ENCODE results near the gene BST1. TPM values are rescaled to one million over a fixed set of nuclear protein-coding genes. Genes with fewer than 3 reads are reported as not detected.
A peak's percentile ranks its signal among the peaks of the same experiment; 100 is the strongest.

BST1 gene
- polyA plus RNA-seq, 3 donors: 140 to 297 (median 266) TPM

DNA sequence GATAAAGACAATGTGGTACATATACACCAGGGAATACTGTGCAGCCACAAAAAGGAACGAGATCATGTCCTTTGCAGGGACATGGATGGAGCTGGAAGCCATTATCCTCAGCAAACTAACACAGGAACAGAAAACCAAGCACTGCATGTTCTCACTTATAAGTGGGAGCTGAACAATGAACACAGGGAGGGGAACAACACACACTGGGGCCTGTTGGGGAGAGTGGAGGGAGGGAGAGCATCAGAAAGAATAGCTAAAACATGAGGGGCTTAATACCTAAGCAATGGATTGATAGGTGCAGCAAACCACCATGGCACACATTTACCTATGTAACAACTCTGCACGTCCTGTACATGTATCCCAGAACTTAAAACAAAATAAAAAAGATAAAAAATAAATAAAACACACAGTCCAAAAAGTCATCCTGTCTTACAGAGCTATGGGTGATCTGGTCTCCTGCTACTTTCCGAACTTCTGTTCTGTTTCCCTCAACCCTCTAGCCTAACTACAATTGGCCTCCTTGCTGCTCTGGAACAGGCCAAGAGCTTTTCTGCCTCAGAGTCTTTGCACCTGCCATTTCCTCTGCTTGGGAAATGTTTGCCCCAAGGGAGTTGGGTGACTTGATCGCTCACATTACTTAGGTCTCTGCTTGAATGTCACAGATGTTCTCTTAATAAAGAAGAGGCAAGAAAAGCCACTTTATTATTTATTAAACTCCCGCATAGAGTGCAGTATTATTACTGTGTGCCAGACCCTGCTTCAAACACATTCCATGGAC lies 74.2 kb downstream of the BST1 start:
- Mint-ChIP-seq H3K27me3 (ENCODE audit: low read depth in 3 of 3) (peaks cover 8 to 20% (median 10%) of the 10 kb centered on the region in 3 donors), H3K27ac (no peak overlapping the region), H3K4me3 (no peak overlapping the region), H3K9me3 (peaks cover 0 to 1% (median 0%) of the 10 kb centered on the region in 7 donors), H3K4me1 (peaks cover 46% of the 10 kb centered on the region), H3K36me3 (peaks cover 15 to 26% of the 10 kb centered on the region in 2 donors)
- H3K27me3 ChIP-seq (ENCODE audit: control insufficient read depth in 2 of 2, insufficient read depth in 2 of 2, low read length in 2 of 2): no peaks in the 10 kb centered on the region
- H3K4me1 ChIP-seq (ENCODE audit: control insufficient read depth in 1 of 2, insufficient read depth in 2 of 2, low read length in 2 of 2): peaks cover 36 to 43% of the 10 kb centered on the region in 2 donors
- no peak overlapping the region for H2AFZ ChIP-seq (ENCODE audit: insufficient read depth, low read depth, low read length, poor library complexity, severe bottlenecking)
- no peak overlapping the region for H3K27ac ChIP-seq (ENCODE audit: low read depth in 1 of 2, low read length in 2 of 2)
- WGBS (ENCODE audit: insufficient coverage): 100% methylated on average over 1 of the region's 5 CpGs
- no peak overlapping the region for H3K4me3 ChIP-seq (replicated peaks in 1 of 3; ENCODE audit: low read depth in 2 of 3, low read length in 3 of 3)
- no peak overlapping the region for H3K9ac ChIP-seq (ENCODE audit: insufficient read depth, low read length, poor library complexity, severe bottlenecking)
- TF ChIP-seq, protein P1, sequence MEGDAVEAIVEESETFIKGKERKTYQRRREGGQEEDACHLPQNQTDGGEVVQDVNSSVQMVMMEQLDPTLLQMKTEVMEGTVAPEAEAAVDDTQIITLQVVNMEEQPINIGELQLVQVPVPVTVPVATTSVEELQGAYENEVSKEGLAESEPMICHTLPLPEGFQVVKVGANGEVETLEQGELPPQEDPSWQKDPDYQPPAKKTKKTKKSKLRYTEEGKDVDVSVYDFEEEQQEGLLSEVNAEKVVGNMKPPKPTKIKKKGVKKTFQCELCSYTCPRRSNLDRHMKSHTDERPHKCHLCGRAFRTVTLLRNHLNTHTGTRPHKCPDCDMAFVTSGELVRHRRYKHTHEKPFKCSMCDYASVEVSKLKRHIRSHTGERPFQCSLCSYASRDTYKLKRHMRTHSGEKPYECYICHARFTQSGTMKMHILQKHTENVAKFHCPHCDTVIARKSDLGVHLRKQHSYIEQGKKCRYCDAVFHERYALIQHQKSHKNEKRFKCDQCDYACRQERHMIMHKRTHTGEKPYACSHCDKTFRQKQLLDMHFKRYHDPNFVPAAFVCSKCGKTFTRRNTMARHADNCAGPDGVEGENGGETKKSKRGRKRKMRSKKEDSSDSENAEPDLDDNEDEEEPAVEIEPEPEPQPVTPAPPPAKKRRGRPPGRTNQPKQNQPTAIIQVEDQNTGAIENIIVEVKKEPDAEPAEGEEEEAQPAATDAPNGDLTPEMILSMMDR (IDR thresholded peaks at IDR 0.05): no peak
- H3K36me3 ChIP-seq (replicated peaks in 1 of 2; ENCODE audit: control insufficient read depth in 1 of 2, insufficient read depth in 2 of 2, low read length in 2 of 2): peaks cover 0 to 8% of the 10 kb centered on the region in 2 donors
- H3K9me3 ChIP-seq (replicated peaks in 1 of 2; ENCODE audit: control insufficient read depth in 1 of 2, insufficient read depth in 1 of 2, low read length in 2 of 2): no peaks in the 10 kb centered on the region
- H3K4me2 ChIP-seq (replicated peaks; ENCODE audit: extremely low read depth, low read length, poor library complexity, severe bottlenecking): no peak overlapping the region
- H4K20me1 ChIP-seq (ENCODE audit: insufficient read depth, low read length): no peaks in the 10 kb centered on the region
- no peak for DNase-seq
- H3K79me2 ChIP-seq (ENCODE audit: insufficient read depth, low read length): peaks cover 20% of the 10 kb centered on the region
- intact Hi-C loops (cut with micrococcal nuclease): no loop called here

DNA sequence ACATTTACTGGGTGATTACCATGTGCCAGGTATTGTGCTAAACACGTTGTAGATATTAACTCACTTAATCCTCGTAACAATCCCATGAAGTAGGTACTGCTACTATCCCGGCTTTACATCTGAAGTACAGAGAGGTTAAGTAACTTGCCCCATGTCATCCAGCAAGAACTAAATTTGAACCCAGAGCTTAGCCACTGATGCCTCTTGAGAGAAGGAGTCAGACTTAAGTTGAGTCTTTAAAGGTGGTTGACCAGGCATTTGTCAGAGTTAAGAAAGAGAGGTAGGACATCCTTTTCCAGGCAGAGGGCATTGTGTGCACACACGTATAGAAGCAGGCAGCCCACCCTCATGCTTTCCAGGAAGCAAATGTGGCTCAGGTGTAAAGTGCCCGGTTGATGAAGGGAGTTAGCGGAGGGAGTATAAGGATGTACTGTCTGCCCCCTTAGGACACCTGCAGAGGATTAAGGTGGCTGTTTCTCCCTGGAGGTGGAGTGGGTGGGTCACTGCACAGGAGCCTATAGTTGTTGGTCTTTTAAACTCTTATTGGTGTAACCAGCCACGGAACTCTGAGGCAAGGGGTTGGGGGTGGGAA lies 74.9 kb downstream of the BST1 start:
- 41% methylated on average over 5 of the region's 7 CpGs for WGBS (ENCODE audit: insufficient coverage)
- Histone ChIP-seq H3K27ac (ENCODE audit: low read depth in 1 of 2, low read length in 2 of 2) (peak overlapping the region in 1 of 2 donors; percentile 74), H3K4me2 (replicated peaks; ENCODE audit: extremely low read depth, low read length, poor library complexity, severe bottlenecking) (peak overlapping the region; percentile 91), H3K9me3 (replicated peaks in 1 of 2; ENCODE audit: control insufficient read depth in 1 of 2, insufficient read depth in 1 of 2, low read length in 2 of 2) (no peaks in the 10 kb centered on the region), H3K79me2 (ENCODE audit: insufficient read depth, low read length) (peaks cover 24% of the 10 kb centered on the region), H3K4me3 (replicated peaks in 1 of 3; ENCODE audit: low read depth in 2 of 3, low read length in 3 of 3) (peak overlapping the region; percentile 67 to 88 (median 70)), H3K36me3 (replicated peaks in 1 of 2; ENCODE audit: control insufficient read depth in 1 of 2, insufficient read depth in 2 of 2, low read length in 2 of 2) (peaks cover 0 to 8% of the 10 kb centered on the region in 2 donors), H3K9ac (ENCODE audit: insufficient read depth, low read length, poor library complexity, severe bottlenecking) (peak overlapping the region; percentile 59), H3K27me3 (ENCODE audit: control insufficient read depth in 2 of 2, insufficient read depth in 2 of 2, low read length in 2 of 2) (no peaks in the 10 kb centered on the region), H3K4me1 (ENCODE audit: control insufficient read depth in 1 of 2, insufficient read depth in 2 of 2, low read length in 2 of 2) (peaks cover 43 to 50% of the 10 kb centered on the region in 2 donors), H4K20me1 (ENCODE audit: insufficient read depth, low read length) (no peaks in the 10 kb centered on the region), H2AFZ (ENCODE audit: insufficient read depth, low read depth, low read length, poor library complexity, severe bottlenecking) (peak overlapping the region; percentile 87)
- TF ChIP-seq, protein P1 (IDR thresholded peaks at IDR 0.05): no peak
- H3K27ac Mint-ChIP-seq: peak overlapping the region in 2 of 7 donors; percentile 68 to 76
- intact Hi-C loops (cut with micrococcal nuclease): no loop called here
- peaks cover 53% of the 10 kb centered on the region for H3K4me1 Mint-ChIP-seq
- peaks cover 7 to 18% (median 8%) of the 10 kb centered on the region in 3 donors for H3K27me3 Mint-ChIP-seq (ENCODE audit: low read depth in 3 of 3)
- peaks cover 0 to 1% (median 0%) of the 10 kb centered on the region in 7 donors for H3K9me3 Mint-ChIP-seq
- DNase-seq: no peak
- H3K36me3 Mint-ChIP-seq: peaks cover 15 to 26% of the 10 kb centered on the region in 2 donors
- H3K4me3 Mint-ChIP-seq: peak overlapping the region; percentile 95 to 98
